Heart left ventricle (tissue), 13 donors: ENCODE results near the gene ACTR3C.
"Not testable (repeated sequence)": the region's sequence is repeated elsewhere in the genome, so short reads cannot be mapped to it uniquely, and the experiment has no call there.

ENCODE experiments used
- POLR2A ChIP-seq, 2 donors: fragments of 450-650 bp; IDR thresholded peaks; one replicate each; pipeline ENCODE4 v1.6.1; 2017; ENCODE audit warnings: antibody characterized with exemption in 2 of 2, mild to moderate bottlenecking in 2 of 2, moderate library complexity in 2 of 2
- TF ChIP-seq, protein P1 (sequence below), 12 donors: fragments of 200-600 bp; sonication (generic) in 4 of 12; IDR thresholded peaks; one replicate each; pipeline versions ENCODE4 v1.5.0 to v1.8.0; 2018 to 2022; ENCODE audit warnings: antibody characterized with exemption in 12 of 12, mild to moderate bottlenecking in 5 of 12
- donor health status: ischemic (EF 13 %, LVEDD 7.1; RV severe dilation, severe dysfunction).
- donor health status: DM: no; HTN: yes; CAD: no.
- donor health status: DM: no; HTN: no; CAD: no.
- donor health status: ischemic (EF 25% LVEDD 6.9; RV normal size, moderate dysfunction).
- donor health status: ischemic (EF 25% LVEDD 5.7; RV mildly dilated, moderate dysfunction).
- donor health status: ischemic (EF 35%, LVEDD 5.7; RV mildly dilated, moderate dysfunction).
- donor health status: nonischemic (EF 11% LVEDD 7.7; RV severe dilation, severe dysfunction).
- donor health status: DM: yes; HTN: yes; CAD: no.
- donor health status: PGD.
- donor health status: ischemic (EF 29% LVEDD 5.4; RV normal size, mild dysfunction).
- donor health status: nonischemic (EF 23%, LVEDD 6.1; RV moderate dilation, normal function).

DNA sequence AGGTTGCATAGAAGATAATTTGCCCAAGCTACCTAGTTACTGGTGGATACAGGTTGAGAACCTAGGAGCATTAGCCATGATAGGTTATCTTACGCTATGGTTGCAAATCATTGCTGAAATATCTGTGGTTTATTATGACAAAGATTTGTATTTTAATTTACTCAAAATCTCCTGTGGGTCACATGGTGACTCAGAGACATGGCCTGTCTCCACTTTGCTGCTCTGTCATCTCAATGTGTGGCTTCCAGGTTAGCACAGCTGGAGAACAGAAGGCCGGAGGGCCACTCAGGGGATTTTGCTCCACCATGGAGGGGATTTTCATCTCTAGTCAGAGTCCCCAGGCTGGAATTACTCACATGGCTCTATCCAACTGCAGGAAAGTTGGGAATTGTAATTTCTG, 78.1 kb downstream of the ACTR3C start:
- TF ChIP-seq, protein P1, sequence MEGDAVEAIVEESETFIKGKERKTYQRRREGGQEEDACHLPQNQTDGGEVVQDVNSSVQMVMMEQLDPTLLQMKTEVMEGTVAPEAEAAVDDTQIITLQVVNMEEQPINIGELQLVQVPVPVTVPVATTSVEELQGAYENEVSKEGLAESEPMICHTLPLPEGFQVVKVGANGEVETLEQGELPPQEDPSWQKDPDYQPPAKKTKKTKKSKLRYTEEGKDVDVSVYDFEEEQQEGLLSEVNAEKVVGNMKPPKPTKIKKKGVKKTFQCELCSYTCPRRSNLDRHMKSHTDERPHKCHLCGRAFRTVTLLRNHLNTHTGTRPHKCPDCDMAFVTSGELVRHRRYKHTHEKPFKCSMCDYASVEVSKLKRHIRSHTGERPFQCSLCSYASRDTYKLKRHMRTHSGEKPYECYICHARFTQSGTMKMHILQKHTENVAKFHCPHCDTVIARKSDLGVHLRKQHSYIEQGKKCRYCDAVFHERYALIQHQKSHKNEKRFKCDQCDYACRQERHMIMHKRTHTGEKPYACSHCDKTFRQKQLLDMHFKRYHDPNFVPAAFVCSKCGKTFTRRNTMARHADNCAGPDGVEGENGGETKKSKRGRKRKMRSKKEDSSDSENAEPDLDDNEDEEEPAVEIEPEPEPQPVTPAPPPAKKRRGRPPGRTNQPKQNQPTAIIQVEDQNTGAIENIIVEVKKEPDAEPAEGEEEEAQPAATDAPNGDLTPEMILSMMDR (IDR thresholded peaks at IDR 0.05): not testable (repeated sequence)
- not testable (repeated sequence) for TF ChIP-seq POLR2A (IDR thresholded peaks at IDR 0.05)
